Coronary artery (tissue), 2 donors: Measurements from ENCODE around the gene SEC16A.

Experiments used
- DNase-seq: peaks from one replicate; pipeline ENCODE4 v3.0.0-alpha.2; 2017; ENCODE audit warnings: low spot score
- H3K27ac ChIP-seq, 2 donors: fragments of 200-600 bp; sonication (generic); one replicate each; pipeline ENCODE4 v1.5.1; 2016 to 2019
- H3K4me3 ChIP-seq: fragments of 200-600 bp; sonication (generic); 2 replicates; pipeline ENCODE4 v1.5.1; 2016; ENCODE audit warnings: mild to moderate bottlenecking, moderate library complexity
- CTCF ChIP-seq: fragments of 200-600 bp; sonication (generic); IDR thresholded peaks from one replicate; pipeline ENCODE4 v1.5.1; 2019; ENCODE audit warnings: antibody characterized with exemption

The SEC16A gene

GRCh38 chr9:136460772-136461325, 22.0 kb downstream of the SEC16A start:
- TF ChIP-seq CTCF = no peak
- no peak overlapping the region for H3K27ac ChIP-seq
- no peak overlapping the region for H3K4me3 ChIP-seq
- DNase-seq = no peak

- no peak for DNase-seq
Measured at GRCh38 chr9:136459425-136459824, 23.4 kb downstream of the SEC16A start.

GRCh38 chr9:136457326-136457725, 25.5 kb downstream of the SEC16A start:
- TF ChIP-seq CTCF = no peak
- no peak for DNase-seq
- H3K4me3 ChIP-seq = no peak overlapping the region
- no peak overlapping the region for H3K27ac ChIP-seq

More at GRCh38 chr9:136459425-136459824, 23.4 kb downstream of the SEC16A start:
- Histone ChIP-seq H3K4me3 (no peak overlapping the region), H3K27ac (no peak overlapping the region)
- no peak for TF ChIP-seq CTCF

GRCh38 chr9:136456258-136456657, 26.6 kb downstream of the SEC16A start:
- DNase-seq = no peak
- H3K27ac ChIP-seq = no peak overlapping the region
- TF ChIP-seq CTCF = no peak

GRCh38 chr9:136455043-136456002, 27.5 kb downstream of the SEC16A start:
- no peak for DNase-seq
- TF ChIP-seq CTCF = no peak
- Histone ChIP-seq H3K4me3 (no peak overlapping the region), H3K27ac (no peak overlapping the region)

More at GRCh38 chr9:136456258-136456657, 26.6 kb downstream of the SEC16A start:
- no peak overlapping the region for H3K4me3 ChIP-seq

- H3K27ac ChIP-seq = no peak overlapping the region
- no peak for DNase-seq
- no peak for TF ChIP-seq CTCF
- H3K4me3 ChIP-seq = no peak overlapping the region
Measured at GRCh38 chr9:136454026-136454796, 28.6 kb downstream of the SEC16A start.
